Ecto neural progenitor cell (in vitro differentiated cells): Measurements from ENCODE around the gene PRIM2.
"Not testable (repeated sequence)": the region's sequence is repeated elsewhere in the genome, so short reads cannot be mapped to it uniquely, and the experiment has no call there.

Source experiments
- DNase-seq: peaks from one replicate; pipeline ENCODE4 v3.0.0-alpha.2; 2018; ENCODE audit warnings: low spot score

The PRIM2 gene

DNA sequence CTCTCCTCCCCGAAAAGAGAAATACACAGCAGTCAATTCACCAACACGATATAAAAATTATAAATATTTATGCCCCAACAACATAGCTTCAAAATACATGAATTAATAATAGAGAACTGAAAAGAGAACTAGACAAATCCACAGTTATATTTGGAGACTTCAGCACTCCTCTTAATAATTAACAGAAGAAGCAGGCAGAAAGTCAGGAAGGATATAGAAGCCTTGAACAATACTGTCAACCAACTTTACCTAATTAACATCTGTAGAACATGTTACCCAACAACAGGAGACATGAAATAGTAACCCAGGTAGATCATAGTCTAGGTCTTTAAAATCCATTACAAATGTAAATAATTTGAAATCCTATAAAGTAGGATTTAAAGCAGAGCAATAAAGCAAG, 293.2 kb downstream of the PRIM2 start:
- not testable (repeated sequence) for DNase-seq

DNA sequence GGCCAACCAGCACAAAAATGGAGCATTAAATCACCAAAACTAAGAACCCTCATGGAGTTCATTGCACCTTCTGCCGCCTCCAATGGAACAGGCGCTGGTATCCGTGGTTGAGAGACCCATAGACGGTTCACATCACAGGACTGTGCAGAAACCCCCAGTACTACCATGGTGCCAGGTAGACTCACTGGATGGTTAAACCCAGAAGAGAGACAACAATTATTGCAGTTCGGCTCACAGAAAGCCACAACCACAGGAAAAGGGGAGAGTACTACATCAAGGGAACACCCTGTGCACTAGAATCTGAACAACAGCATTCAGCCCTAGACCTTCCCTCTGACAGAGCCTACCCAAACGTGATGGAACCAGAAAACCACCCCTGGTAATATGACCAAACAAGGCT, 301.5 kb downstream of the PRIM2 start:
- DNase-seq: not testable (repeated sequence)

DNA sequence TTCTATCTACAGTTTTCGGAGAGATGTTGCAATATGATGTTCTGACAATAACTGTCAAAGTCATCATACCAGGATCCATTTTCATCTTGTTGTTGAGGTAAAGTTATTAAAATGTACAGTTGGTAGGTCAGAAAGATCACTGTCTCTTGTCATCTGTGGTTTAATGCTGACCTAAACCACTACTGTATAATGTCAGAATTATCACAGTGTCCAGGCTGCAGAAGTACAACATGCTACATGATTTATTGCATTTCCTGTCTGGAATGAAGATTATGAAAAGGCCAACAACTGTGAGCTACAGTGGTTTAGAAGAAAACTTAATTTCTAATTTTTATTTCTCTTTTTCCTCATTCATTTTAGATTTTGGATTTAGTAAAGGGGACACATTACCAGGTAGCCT, 314.3 kb downstream of the PRIM2 start:
- not testable (repeated sequence) for DNase-seq

DNA sequence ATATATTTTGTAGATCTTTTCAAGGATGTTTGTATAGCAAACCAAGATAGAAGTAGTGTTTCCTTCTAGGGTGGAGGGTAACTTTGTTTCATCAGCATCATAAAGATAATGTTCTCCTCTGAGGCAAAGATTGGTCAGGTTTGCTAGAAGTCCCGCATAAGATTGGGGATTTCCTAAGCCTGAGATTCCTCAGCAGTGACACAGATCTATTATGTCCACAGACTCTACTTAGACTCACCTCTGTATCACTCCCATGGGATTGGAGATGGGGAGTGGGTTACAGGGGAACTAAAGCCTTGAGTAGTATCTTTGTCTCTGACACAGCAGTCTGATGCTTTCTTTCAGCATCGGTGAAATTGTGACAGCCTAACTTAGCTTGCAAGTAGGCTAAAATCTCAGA, 341.1 kb downstream of the PRIM2 start:
- DNase-seq: not testable (repeated sequence)

DNA sequence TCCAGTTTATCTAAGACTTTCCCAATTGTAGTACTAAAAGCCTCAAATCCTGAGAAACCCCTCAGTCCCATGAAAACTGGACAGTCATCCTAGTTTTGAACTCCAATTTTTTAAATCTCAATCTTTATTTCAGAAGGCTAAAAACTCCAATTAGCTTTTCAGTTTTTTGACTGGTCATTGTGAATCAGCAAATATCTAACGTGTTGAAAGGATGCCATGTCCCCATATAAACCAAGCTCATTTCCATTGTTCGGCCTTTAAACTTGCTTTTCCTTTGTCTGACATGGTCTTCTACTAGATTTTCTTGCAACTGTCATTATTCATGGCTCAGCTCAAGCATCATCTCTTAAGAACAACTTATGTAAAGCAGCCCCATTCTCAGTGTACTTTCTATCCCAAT, 342.4 kb downstream of the PRIM2 start:
- not testable (repeated sequence) for DNase-seq

DNA sequence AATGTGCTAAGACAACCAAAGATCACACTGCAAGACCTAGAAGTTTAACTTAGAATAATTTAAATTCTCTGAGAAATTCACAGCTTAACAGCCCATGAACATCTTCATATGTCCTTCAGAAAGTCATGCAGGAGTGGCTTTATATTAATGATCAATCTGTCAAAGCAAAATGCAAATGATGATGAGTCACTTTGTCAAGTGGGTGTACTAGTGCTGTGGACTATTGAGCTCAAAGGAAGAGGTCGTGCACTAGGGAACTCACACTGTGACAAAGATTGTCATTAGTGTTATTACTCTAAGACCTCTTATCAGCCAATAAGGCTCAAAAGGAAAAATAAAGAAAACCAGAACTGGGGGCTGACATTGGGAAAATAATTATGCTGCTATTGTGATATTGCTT, 343.5 kb downstream of the PRIM2 start:
- not testable (repeated sequence) for DNase-seq

DNA sequence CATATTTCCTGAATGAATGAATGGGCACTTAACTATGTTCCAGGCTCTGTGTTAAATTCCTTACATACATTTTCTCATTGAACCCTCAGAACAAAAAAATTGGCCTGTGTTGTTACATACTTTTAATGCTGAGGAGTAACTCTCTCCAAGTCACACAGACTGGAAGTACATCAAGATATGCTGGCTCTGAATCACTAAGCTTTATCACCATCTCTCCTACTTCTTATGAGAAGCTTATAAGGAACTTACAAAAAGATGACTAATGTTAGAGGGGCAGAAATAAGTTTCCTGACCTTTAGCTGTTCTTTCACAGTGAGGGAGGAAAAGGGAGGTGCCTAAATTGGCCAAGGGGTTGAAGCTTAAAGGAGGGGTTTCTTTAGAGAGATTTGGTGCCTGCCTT, 350.7 kb downstream of the PRIM2 start:
- DNase-seq: not testable (repeated sequence)

DNA sequence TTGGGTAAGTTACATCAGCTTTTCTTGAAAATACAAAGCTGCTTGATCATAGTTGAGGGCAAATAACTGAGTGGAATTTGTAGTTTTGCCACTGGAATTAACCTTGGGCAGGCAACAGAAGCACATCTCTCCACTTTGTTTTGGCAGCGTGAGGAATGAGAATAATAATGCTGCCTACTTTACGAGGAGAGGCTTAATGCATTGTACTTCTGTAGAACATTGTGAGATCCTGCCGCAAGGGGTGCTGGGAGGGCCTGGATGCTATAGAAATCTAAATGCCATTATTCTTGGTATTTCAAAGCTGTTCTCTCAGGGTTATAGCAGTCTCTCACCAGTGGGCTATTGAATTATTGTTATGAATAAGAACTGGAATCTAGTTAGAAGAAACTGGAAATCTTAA, 353.8 kb downstream of the PRIM2 start:
- DNase-seq: not testable (repeated sequence)

DNA sequence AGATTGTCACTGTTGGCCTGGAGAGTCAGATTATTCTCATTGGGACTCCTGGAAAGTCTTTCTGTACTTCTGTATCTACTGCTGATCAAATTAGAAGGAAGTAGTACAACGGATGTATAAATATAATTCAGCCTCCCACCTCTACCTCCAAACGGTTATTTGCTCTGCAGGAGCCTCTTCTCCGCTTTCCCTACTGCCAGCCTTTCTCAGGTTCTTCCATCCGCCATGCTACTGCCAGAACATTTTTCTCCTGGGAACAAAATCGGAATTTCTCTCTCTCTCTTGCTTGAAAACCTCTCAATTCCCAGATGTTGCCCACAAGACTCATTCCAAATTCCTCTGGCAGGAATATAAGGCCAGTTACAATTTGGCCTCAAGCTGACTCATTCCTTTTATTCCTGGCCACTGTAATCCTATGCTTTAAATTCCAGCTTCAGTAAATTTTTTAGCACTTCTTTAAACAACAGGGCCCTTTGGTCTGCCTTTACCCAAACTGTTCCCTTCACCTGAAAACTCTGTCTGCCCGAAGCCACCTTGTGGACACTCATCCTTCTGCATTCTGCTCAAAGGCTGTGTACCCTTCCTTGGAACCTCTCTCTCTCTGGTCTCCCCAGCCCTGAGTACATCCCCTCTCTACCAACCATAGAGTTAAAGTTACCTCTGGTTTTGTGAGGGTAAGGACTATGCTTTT, 354.7 kb downstream of the PRIM2 start:
- DNase-seq: not testable (repeated sequence)

DNA sequence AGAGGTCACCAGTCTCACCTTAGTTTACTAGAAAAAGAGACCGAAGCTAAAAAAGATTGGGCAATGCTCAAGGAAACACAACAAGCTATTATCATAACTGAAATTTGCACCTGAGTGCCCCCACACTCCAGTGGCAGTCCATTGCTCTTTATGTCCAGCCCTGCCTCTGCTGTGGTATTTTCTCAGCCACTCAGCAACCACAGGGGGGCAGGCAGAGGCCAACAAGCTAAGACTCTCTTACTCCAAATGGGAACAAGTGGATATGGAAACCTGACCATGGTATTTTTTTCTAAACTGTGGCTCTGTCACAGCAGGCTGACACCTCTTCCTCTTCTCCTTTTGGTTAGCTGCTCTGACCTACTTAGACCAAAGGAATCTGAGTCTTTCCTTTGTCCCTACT, 355.9 kb downstream of the PRIM2 start:
- DNase-seq: peak; percentile 51

DNA sequence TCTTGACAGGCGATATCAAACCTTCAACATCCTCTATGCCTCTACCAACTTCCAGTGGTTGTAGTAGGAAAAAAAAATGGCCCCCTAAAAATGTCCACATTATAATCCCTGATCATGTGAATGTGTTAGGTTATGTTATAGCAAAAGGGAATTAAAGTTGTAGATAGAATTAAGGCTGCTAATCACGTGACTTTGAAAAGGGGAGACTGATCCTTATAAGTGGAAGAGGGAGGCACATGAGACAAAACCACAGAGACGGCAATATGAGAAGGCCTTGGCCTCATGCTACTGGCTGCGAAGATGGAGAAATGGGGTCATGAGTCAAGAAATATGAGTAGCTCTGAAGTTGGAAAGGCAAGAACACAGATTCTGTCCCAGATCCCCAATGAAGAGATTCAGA, 358.0 kb downstream of the PRIM2 start:
- not testable (repeated sequence) for DNase-seq

DNA sequence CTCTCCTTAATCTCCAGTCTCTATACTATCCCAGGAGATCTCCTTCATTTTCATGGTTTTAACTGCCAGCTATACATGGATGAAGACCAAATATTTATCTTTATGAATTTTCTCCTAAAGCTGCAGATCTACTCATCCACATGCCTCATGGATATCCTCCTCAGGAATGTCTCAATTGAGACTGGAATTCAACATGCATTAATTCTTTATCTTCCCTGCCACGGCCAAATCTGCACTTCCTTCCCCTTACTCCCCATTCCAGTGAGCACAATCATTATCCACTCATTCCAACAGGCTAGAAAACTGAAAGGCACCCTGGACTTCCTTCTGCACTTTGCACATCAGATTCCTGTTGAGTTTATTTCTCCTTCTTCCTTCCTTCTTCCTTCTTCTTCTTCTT, 379.0 kb downstream of the PRIM2 start:
- not testable (repeated sequence) for DNase-seq
